Chondrocyte (in vitro differentiated cells): ENCODE results near the gene MYLK. TPM values are rescaled to one million over a fixed set of nuclear protein-coding genes. Genes with fewer than 3 reads are reported as not detected.

Source experiments
- DNase-seq: peaks from one replicate; pipeline ENCODE4 v3.0.0; 2021; ENCODE audit warnings: mixed read lengths, low spot score
- H3K27ac Mint-ChIP-seq: one replicate; pipeline ENCODE4 v1.8.0; 2021; ENCODE audit warnings: mild to moderate bottlenecking, moderate library complexity, mixed read lengths; ENCODE audit not compliant: unreplicated experiment
- H3K27me3 Mint-ChIP-seq: 2 replicates; pipeline ENCODE4 v1.8.0; 2021; ENCODE audit warnings: low read depth, mixed read lengths
- H3K36me3 Mint-ChIP-seq: 2 replicates; pipeline ENCODE4 v1.8.0; 2021; ENCODE audit warnings: low read depth, mixed read lengths
- H3K4me1 Mint-ChIP-seq: 2 replicates; pipeline ENCODE4 v1.8.0; 2021; ENCODE audit warnings: low read depth, mild to moderate bottlenecking, mixed read lengths
- H3K4me3 Mint-ChIP-seq: one replicate; pipeline ENCODE4 v1.8.0; 2021; ENCODE audit warnings: mild to moderate bottlenecking, moderate library complexity, mixed read lengths; ENCODE audit not compliant: unreplicated experiment
- H3K9me3 Mint-ChIP-seq: 2 replicates; pipeline ENCODE4 v1.8.0; 2021; ENCODE audit warnings: low read depth, mixed read lengths
- total RNA-seq: library from RNA; stranded (reverse); gene quantifications from 3 replicates; pipeline ENCODE4 v1.2.1, GENCODE V29; 2021
- TF ChIP-seq, protein P1 (sequence below): fragments of 200-600 bp; sonication (generic); IDR thresholded peaks from 2 replicates; pipeline ENCODE4 v1.5.0; 2021; ENCODE audit warnings: antibody characterized with exemption, mild to moderate bottlenecking, moderate library complexity

The MYLK gene
- total RNA-seq, 1 donor from 2014 or later: 405 TPM

GRCh38 chr3:123877965-123878364, 6.2 kb downstream of the MYLK start:
- no peak overlapping the region for H3K27ac Mint-ChIP-seq
- no peaks in the 10 kb centered on the region for H3K27me3 Mint-ChIP-seq
- no peak overlapping the region for H3K4me3 Mint-ChIP-seq
- no peak for DNase-seq
- TF ChIP-seq, protein P1, sequence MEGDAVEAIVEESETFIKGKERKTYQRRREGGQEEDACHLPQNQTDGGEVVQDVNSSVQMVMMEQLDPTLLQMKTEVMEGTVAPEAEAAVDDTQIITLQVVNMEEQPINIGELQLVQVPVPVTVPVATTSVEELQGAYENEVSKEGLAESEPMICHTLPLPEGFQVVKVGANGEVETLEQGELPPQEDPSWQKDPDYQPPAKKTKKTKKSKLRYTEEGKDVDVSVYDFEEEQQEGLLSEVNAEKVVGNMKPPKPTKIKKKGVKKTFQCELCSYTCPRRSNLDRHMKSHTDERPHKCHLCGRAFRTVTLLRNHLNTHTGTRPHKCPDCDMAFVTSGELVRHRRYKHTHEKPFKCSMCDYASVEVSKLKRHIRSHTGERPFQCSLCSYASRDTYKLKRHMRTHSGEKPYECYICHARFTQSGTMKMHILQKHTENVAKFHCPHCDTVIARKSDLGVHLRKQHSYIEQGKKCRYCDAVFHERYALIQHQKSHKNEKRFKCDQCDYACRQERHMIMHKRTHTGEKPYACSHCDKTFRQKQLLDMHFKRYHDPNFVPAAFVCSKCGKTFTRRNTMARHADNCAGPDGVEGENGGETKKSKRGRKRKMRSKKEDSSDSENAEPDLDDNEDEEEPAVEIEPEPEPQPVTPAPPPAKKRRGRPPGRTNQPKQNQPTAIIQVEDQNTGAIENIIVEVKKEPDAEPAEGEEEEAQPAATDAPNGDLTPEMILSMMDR: no peak
- H3K9me3 Mint-ChIP-seq: peaks cover 6% of the 10 kb centered on the region
- peaks cover 11% of the 10 kb centered on the region for H3K4me1 Mint-ChIP-seq
- peaks cover 5% of the 10 kb centered on the region for H3K36me3 Mint-ChIP-seq

DNA sequence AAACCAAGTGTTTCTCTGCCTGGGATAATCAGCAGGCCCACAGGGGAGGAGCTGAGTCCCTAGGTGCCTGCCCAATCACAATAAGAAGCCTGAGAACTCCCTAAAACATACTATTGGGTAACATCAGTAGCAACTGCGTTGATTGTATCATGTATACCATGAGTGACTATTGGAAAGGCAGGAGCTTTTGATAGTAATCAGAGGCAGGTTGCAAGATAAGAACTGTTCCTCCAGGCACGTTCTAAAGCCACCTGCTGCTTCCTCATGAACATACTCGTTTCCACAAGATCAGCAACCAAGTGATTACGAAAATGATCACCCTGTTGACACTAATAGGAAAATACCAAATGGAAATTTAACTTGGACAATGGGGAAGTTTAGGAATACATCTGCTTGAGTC, 6.7 kb downstream of the MYLK start:
- H3K4me1 Mint-ChIP-seq: peaks cover 6% of the 10 kb centered on the region
- no peak overlapping the region for H3K4me3 Mint-ChIP-seq
- no peak overlapping the region for H3K27ac Mint-ChIP-seq
- peaks cover 5% of the 10 kb centered on the region for H3K36me3 Mint-ChIP-seq
- H3K27me3 Mint-ChIP-seq: no peaks in the 10 kb centered on the region
- TF ChIP-seq, protein P1: no peak
- peaks cover 6% of the 10 kb centered on the region for H3K9me3 Mint-ChIP-seq
- DNase-seq: no peak

GRCh38 chr3:123876858-123877257, 7.3 kb downstream of the MYLK start:
- TF ChIP-seq, protein P1: peak; percentile 55
- Mint-ChIP-seq H3K4me3 (no peak overlapping the region), H3K4me1 (peaks cover 6% of the 10 kb centered on the region), H3K9me3 (peaks cover 6% of the 10 kb centered on the region), H3K27ac (no peak overlapping the region), H3K27me3 (no peaks in the 10 kb centered on the region), H3K36me3 (peaks cover 5% of the 10 kb centered on the region)
- no peak for DNase-seq

DNA sequence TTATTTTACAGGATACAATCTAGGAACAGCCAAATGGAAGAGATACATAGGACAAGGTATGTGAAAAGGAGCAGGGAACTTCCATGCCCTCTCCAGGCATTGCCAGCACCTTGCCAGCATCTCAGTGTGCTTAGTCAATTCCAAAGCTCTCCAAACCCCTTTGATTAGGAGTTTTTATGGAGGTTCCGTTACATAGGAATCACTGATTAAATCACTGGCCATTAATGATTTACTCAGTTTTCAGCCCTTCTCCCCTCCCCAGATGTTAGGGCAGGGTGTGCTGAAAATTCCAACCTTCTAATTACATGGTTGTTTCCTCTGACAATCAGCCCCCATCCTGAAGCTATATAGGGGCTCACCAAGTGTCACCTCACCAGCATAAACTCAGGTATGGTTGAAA, 11.5 kb downstream of the MYLK start:
- Mint-ChIP-seq H3K36me3 (peaks cover 6% of the 10 kb centered on the region), H3K27ac (no peak overlapping the region), H3K4me1 (peaks cover 10% of the 10 kb centered on the region), H3K9me3 (peaks cover 6% of the 10 kb centered on the region), H3K27me3 (no peaks in the 10 kb centered on the region), H3K4me3 (no peak overlapping the region)
- DNase-seq: no peak
- TF ChIP-seq, protein P1: no peak

- Mint-ChIP-seq H3K36me3 (peaks cover 6% of the 10 kb centered on the region), H3K27me3 (no peaks in the 10 kb centered on the region), H3K4me3 (no peak overlapping the region), H3K4me1 (peaks cover 10% of the 10 kb centered on the region), H3K9me3 (peaks cover 6% of the 10 kb centered on the region), H3K27ac (no peak overlapping the region)
- DNase-seq: no peak
- TF ChIP-seq, protein P1: no peak
Observed at GRCh38 chr3:123871946-123872345, 12.2 kb downstream of the MYLK start.
